NCI-H460 (cell line): ENCODE results near the gene ATXN10. TPM values are rescaled to one million over a fixed set of nuclear protein-coding genes. Genes with fewer than 3 reads are reported as not detected.

Source experiments
- DNase-seq: peaks from one replicate; pipeline ENCODE4 v3.0.0-alpha.2; 2016; ENCODE audit warnings: low read depth; ENCODE audit errors: extremely low read depth
- total RNA-seq: library from RNA; depleted of rRNA; stranded (reverse); fragments of >200 nt; shearing (Covaris generic); gene quantifications from 2 replicates; pipeline ENCODE4 v1.2.3, GENCODE V29; 2014

Gene ATXN10
- total RNA-seq, 1 experiment from 2014 or later = 42.1 TPM

- no peak for DNase-seq
Measured at GRCh38 chr22:45870011-45870410, 198.4 kb downstream of the ATXN10 start.

GRCh38 chr22:45871721-45872120 is 200.1 kb downstream of the ATXN10 start:
- no peak for DNase-seq

- DNase-seq = no peak
Measured at GRCh38 chr22:45872659-45873263, 201.1 kb downstream of the ATXN10 start.

DNA sequence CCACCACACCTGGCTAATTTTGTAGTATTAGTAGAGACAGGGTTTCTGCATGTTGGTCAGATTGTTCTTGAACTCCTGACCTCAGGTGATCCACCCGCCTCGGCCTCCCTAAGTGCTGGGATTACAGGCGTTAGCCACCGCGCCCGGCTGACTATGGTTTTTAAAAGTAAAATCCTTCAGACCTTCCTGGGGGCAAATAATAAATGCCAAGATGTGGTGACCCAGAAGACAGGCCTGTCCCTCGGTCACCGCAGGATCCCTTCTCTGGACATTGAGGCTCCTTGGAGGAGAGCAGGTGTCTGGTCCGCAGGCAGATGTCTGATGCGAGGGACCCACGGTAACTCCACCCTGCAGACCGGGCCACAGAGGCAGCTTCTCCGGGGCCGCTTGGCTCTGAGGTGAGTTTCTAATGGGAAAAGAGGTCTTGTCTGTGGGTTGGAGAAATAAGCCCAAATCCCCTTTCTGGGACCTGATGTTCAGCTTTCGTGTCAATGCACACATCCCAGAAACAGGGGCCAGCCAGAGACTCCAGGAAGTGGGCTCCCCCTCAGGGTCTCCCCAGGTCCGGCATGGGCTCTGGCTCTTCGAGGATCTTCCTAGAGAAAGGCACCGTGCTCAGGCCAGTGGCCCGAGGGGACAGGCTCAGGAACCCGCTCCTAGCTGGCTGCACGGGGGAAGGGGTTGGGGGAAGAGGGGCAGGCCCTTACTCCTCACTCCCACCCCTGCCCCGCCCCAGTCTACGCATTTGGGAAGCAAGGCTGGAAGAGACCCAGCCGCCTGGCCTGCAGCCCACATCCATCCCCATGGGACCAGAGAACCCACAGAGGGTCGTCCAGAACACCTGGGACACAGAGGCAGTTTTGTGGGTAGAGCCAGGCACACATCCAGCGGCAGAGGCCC is 204.8 kb downstream of the ATXN10 start:
- no peak for DNase-seq

- no peak for DNase-seq
Measured at GRCh38 chr22:45877036-45877380, 205.4 kb downstream of the ATXN10 start.

- DNase-seq = no peak
Measured at GRCh38 chr22:45877651-45878050, 206.0 kb downstream of the ATXN10 start.

GRCh38 chr22:45878051-45878781 is 206.6 kb downstream of the ATXN10 start:
- no peak for DNase-seq

GRCh38 chr22:45878901-45879551 is 207.4 kb downstream of the ATXN10 start:
- no peak for DNase-seq

GRCh38 chr22:45879552-45879949 is 207.9 kb downstream of the ATXN10 start:
- no peak for DNase-seq

DNA sequence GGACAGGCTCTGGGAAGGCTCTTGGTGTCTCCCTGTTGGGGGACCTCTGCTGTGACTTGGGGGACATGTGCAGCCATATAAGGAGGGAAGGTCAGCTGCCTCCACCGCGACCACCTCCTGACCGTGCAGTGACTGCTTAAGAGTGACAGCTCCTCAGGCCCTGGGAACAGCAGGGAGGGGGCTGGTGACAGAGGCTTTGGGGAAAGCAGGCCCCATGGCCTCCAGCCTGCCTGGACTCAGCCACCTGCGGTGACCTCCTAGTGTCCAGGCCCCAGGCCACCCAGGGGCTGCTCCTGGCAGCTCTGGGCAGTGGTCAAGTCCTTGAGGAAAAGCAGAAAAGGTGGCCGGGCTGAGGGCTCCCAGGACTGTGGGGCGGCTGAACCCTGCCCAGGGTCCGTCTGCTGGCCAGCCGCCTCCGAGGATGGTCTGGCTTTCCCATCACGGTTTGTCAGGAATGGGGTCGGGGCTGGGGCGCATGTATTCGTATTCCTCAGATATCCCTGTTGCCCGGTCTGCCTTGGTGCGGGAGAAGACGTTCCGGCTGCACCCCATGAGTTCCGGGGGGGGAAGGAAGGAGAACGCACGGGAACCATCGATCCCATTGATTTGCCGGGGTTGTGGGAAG is 208.6 kb downstream of the ATXN10 start:
- DNase-seq = no peak

DNA sequence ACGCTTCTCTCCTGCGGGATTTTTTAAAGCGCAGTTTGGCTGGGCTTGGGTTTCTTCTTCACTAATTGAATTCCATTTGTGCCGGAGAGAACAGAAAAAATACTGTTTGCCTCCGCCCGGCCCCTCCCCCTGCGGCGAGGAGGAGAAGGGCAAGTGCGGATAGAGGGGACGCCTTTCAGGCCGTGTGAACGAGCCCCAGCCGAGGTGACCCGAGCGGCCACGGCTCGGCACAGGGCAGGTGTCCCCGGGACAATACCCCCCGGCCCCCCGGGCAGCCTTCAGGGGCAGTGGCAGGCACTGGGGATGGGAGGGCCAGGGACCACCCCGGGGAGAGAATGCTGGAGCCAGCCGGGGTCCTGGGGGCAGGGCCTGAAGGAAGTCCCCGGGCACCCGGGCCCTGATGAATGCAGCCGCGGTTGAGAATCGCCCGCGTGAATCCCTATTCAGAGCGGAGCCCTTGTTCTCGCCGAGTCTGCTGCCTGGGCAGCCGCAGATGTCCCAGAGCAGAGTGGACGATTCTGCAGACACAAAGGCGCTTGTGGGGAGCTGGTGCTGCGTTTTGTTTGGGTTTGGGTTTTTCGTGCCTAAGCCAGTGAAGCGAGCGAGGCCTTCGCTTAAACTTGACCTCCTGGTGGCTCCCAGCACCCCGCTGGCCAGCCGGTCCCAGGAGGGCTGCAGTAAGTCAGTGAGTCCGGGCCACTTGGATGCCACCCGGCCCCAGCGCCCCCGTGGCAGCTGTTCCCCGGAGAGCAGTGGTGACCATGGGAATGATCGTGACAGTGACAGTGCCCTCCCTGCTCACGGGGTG is 209.3 kb downstream of the ATXN10 start:
- DNase-seq = no peak

DNA sequence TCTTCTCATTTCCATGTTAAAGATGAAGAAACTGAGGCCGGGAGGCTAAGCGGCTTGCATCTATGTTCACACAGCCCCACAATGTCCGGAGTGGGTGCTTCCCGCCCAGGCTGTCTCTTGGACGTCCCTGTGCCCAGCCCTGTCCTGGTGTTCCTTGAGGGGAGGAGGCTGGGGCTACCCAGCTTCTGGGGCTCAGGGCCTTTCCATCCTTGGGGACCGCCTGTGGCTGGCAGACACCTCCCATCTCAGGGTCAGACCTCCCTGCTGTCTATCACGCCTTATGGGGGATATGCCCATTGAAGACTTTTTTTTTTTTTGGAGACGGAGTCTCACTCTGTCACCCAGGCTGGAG is 209.9 kb downstream of the ATXN10 start:
- no peak for DNase-seq

- DNase-seq = no peak
Measured at GRCh38 chr22:45882881-45883810, 211.5 kb downstream of the ATXN10 start.

DNA sequence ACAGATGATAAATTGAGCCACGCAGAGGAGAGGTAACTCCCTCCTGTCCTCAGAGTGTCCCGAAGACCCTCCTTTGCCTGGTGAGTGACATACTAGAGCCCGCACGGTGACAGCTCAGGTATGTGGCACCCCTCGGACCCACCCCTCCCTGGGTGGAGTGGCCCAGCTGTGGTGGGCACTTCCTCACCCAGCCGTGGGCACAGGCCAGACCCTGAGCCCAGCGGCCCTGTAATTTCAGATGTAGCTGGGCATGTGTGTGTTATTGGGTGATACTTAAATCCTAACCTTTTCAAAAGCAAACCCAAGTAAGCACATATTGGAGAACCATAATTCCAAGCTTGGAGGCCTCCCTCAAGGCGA is 212.2 kb downstream of the ATXN10 start:
- DNase-seq = no peak

- DNase-seq = no peak
Measured at GRCh38 chr22:45884201-45885062, 212.8 kb downstream of the ATXN10 start.

DNA sequence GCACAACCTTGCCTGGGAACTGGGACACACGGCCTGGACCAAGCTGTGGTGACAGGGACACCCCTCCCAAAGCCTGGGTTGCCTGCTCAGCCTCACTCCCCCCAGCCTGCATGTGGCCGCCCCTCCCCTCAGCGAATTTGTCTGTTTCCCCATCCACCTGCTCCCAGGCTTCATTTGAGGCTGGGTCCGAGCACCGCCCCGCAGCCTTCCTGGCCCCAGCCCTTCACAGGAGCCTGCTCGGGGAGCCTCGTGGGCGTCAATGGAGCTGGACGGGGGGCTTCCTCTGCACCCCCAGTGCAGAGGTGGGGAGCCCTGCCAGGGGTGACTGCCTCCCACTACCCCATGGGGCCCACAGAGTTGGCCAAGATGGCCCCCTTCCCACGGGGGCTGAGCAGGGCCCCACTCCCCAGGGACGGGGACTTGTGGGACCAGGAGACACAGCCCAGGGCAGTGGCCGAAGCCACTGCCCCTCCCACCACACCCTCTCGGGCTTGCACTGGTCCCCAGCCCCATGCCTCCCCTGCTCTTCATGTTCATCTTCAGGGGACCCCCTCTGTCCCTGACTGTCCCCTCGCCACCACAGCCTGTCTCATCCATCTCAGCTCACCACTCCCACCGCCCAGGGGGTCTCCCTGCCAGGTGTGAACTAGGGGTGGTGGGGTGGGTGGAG is 213.7 kb downstream of the ATXN10 start:
- DNase-seq = no peak

DNA sequence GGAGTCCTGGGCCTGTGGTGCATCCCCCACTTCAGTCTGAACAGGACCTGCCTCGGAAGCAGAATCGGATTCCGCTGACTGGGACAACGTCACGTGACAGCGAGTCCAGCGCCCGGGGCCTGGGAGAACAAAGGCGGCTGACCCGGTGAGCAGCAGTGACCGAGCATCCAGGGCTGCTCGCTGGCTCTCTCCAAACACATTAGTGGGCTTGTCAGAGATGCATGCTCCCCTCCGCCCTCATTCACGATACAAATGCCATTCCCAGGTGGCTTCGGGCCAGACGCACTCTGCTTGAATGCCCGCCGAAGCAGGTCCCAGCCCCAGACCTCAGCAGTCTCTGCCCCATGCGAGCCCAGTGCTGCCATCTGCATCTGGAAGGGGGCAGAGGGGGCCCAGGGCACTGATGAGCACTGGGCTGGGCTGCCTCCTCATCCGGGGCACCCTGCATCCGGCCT is 214.3 kb downstream of the ATXN10 start:
- no peak for DNase-seq
